ENCODE data around the gene CD320.

The CD320 gene

GRCh38 chr19:8307400-8307964 lies 676 bp downstream of the CD320 start (continued):
- TF ChIP-seq ZBTB11 (tag by site-specific recombination; conservative IDR thresholded peaks at IDR 0.05; ENCODE audit: low read depth), result no peak
- TF ChIP-seq ZNF335 (tag by site-specific recombination; conservative IDR thresholded peaks at IDR 0.05), result peak; percentile 55

GRCh38 chr19:8306235-8307054 lies 1.7 kb downstream of the CD320 start:
- Histone ChIP-seq H3K4me3 (ENCODE audit: low read depth, low read length) (no peak overlapping the region), H3K4me1 (ENCODE audit: control insufficient read depth, insufficient read depth, low read length) (no peaks in the 10 kb centered on the region), H3K27ac (ENCODE audit: extremely low read depth, low read depth, low read length) (no peak overlapping the region), H3K36me3 (ENCODE audit: control insufficient read depth in 2 of 2, insufficient read depth in 1 of 2, low read length in 2 of 2) (peaks cover 3 to 38% of the 10 kb centered on the region in 2 experiments; a peak in 2 of 3 replicates), H3K9me3 (ENCODE audit: control insufficient read depth, insufficient read depth, low read depth, low read length) (no peaks in the 10 kb centered on the region)
- ChIA-PET CTCF (interaction anchor here (0.5 kb wide), 1 partner anchor 42 kb away, joined by 5 read pairs; no protein-coding TSS in a partner anchor), POLR2A (interaction anchor here (0.6 to 1.0 kb wide), 4 partner anchors 11 to 34 kb away, joined by 3 to 7 read pairs (median 4); partner anchors contain the start of genes NDUFA7 and RPS28)
- TF ChIP-seq ZFP69B (tag by site-specific recombination; IDR thresholded peaks at IDR 0.05) (no peak), KLF1 (tag by site-specific recombination; IDR thresholded peaks at IDR 0.05) (peak; percentile 49; the same call in 1 of the 2 replicates), ZNF513 (tag by site-specific recombination; IDR thresholded peaks at IDR 0.05) (no peak)

GRCh38 chr19:8305798-8306197 lies 2.4 kb downstream of the CD320 start:
- CTCF ChIA-PET, result interaction anchor here (0.5 to 0.7 kb wide), 2 partner anchors 43 to 484 kb away, joined by 3 to 5 read pairs; no protein-coding TSS in a partner anchor
- no peaks in the 10 kb centered on the region for H3K4me1 ChIP-seq (ENCODE audit: control insufficient read depth, insufficient read depth, low read length)
- POLR2A ChIA-PET, result interaction anchor here (0.6 to 1.0 kb wide), 3 partner anchors 16 to 35 kb away, joined by 3 to 7 read pairs (median 4); partner anchors contain the start of genes NDUFA7 and RPS28
- no peak overlapping the region for H3K4me3 ChIP-seq (ENCODE audit: low read depth, low read length)
- no peaks in the 10 kb centered on the region for H3K9me3 ChIP-seq (ENCODE audit: control insufficient read depth, insufficient read depth, low read depth, low read length)
- TF ChIP-seq ZNF335 (tag by site-specific recombination; conservative IDR thresholded peaks at IDR 0.05) (0 out of 2 replicates have a peak, but pooled peaks have one; percentile 13), ZNF155 (tag by site-specific recombination; IDR thresholded peaks at IDR 0.05) (no peak), ZBTB26 (tag by site-specific recombination; optimal IDR thresholded peaks at IDR 0.05) (peak; percentile 5), ZNF585B (tag by site-specific recombination; IDR thresholded peaks at IDR 0.05) (no peak)
- H3K36me3 ChIP-seq (ENCODE audit: control insufficient read depth in 2 of 2, insufficient read depth in 1 of 2, low read length in 2 of 2), result peaks cover 0 to 31% of the 10 kb centered on the region in 2 experiments; a peak in 2 of 3 replicates
- H3K27ac ChIP-seq (ENCODE audit: extremely low read depth, low read depth, low read length), result no peak overlapping the region
